Activated CD4-positive, alpha-beta memory T cell treated with anti-CD3 and anti-CD28 coated beads for 36 hours (primary cell): Measurements from ENCODE around the gene GRIK3. TPM values are rescaled to one million over a fixed set of nuclear protein-coding genes. Genes with fewer than 3 reads are reported as not detected.

Source experiments
- CTCF ChIA-PET: fragments of 350-600 bp; sonication (Branson Sonifier 250); formaldehyde crosslinking; loops from one replicate; lab custom pipeline; 2021; ENCODE audit warnings: antibody characterized with exemption, inconsistent platforms; lab: Charles Lee
- POLR2A ChIA-PET: fragments of 350-600 bp; sonication (Branson Sonifier 250); formaldehyde crosslinking; loops from one replicate; lab custom pipeline; 2021; ENCODE audit warnings: antibody characterized with exemption; lab: Charles Lee
- DNase-seq: peaks from one replicate; pipeline ENCODE4 v3.0.0-alpha.2; 2020
- H3K27ac Mint-ChIP-seq: one replicate; pipeline ENCODE4 v1.8.0; 2021; ENCODE audit warnings: mixed read lengths
- H3K27me3 Mint-ChIP-seq: one replicate; pipeline ENCODE4 v1.8.0; 2021; ENCODE audit warnings: mixed read lengths
- H3K36me3 Mint-ChIP-seq: one replicate; pipeline ENCODE4 v1.8.0; 2021; ENCODE audit warnings: mixed read lengths
- H3K4me1 Mint-ChIP-seq: one replicate; pipeline ENCODE4 v1.8.0; 2021; ENCODE audit warnings: low read depth, mixed read lengths
- H3K4me3 Mint-ChIP-seq: one replicate; pipeline ENCODE4 v1.8.0; 2021; ENCODE audit warnings: mild to moderate bottlenecking, mixed read lengths
- H3K9me3 Mint-ChIP-seq: one replicate; pipeline ENCODE4 v1.8.0; 2021; ENCODE audit warnings: mixed read lengths
- intact Hi-C: fragments of 100-400 bp; cut with micrococcal nuclease; formaldehyde crosslinking; loops from one replicate; pipeline ENCODE4 v1.15.1; 2023
- total RNA-seq, 2 experiments: library from RNA; stranded (reverse); gene quantifications; one replicate each; pipeline ENCODE4 v1.2.3, GENCODE V29; 2021

Gene GRIK3
- total RNA-seq, 2 experiments from 2014 or later, result not detected

- H3K27me3 Mint-ChIP-seq, result peaks cover 1% of the 10 kb centered on the region
- no peaks in the 10 kb centered on the region for H3K9me3 Mint-ChIP-seq
- H3K27ac Mint-ChIP-seq, result no peak overlapping the region
- CTCF ChIA-PET, result no interaction called here
- no peak for DNase-seq
- intact Hi-C loops, result no loop called here
- H3K4me3 Mint-ChIP-seq, result no peak overlapping the region
- POLR2A ChIA-PET, result no interaction called here
- no peaks in the 10 kb centered on the region for H3K36me3 Mint-ChIP-seq
- no peaks in the 10 kb centered on the region for H3K4me1 Mint-ChIP-seq
These were observed 230.3 kb downstream of the GRIK3 start for GRCh38 chr1:36803868-36804570.

DNA sequence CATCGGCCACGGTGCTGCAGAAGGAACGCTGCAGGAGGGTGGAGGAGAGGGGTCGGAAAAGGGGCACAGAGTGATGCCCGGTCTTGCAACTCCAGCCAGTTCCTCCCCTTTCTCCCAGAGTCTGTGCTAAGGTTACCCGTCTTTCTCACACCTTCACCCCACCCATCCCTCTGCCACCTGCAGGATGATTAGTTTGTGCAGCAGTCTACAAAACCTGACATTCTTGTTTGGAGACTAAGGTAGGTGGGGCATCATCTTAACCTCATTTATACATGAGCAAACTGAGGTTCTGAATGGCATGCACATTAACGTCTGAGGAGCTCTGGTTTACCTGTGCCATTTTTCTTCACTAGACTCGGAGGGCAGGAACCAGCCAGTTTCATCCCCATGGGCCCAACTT lies 232.3 kb downstream of the GRIK3 start:
- Mint-ChIP-seq H3K36me3 (no peaks in the 10 kb centered on the region), H3K27ac (no peak overlapping the region), H3K4me1 (no peaks in the 10 kb centered on the region), H3K9me3 (no peaks in the 10 kb centered on the region), H3K27me3 (peaks cover 1% of the 10 kb centered on the region), H3K4me3 (no peak overlapping the region)
- intact Hi-C loops, result no loop called here
- DNase-seq, result no peak
- POLR2A ChIA-PET, result no interaction called here
- CTCF ChIA-PET, result no interaction called here

- Mint-ChIP-seq H3K27ac (no peak overlapping the region), H3K4me3 (no peak overlapping the region), H3K9me3 (no peaks in the 10 kb centered on the region), H3K4me1 (no peaks in the 10 kb centered on the region), H3K36me3 (no peaks in the 10 kb centered on the region), H3K27me3 (no peaks in the 10 kb centered on the region)
- no peak for DNase-seq
- intact Hi-C loops, result no loop called here
- ChIA-PET CTCF (no interaction called here), POLR2A (no interaction called here)
These were observed 236.6 kb downstream of the GRIK3 start for GRCh38 chr1:36797761-36798160.

DNA sequence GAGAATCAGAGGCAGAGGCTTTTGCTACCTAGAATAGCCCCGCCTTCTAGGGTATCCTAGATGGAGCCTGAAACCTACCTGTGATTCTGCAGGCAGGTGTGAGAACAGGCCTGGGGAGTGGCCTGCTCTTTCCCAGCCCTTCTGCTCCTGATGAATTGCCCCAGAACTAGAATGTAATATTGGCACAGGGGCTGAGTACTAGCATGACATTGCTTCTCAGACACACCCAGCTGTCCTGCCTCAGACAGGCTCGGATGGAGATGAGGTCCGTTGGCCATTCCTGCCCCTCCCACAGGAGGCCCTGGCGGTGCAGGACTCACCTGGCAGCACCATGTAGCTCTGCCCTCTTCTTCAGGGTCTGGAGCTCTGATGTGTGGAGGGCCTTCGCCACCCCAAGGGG lies 237.6 kb downstream of the GRIK3 start:
- Mint-ChIP-seq H3K27ac (no peak overlapping the region), H3K36me3 (no peaks in the 10 kb centered on the region), H3K4me1 (no peaks in the 10 kb centered on the region), H3K9me3 (no peaks in the 10 kb centered on the region), H3K27me3 (no peaks in the 10 kb centered on the region), H3K4me3 (no peak overlapping the region)
- intact Hi-C loops, result no loop called here
- ChIA-PET CTCF (no interaction called here), POLR2A (no interaction called here)
- DNase-seq, result no peak

GRCh38 chr1:36796106-36796590 lies 238.2 kb downstream of the GRIK3 start:
- intact Hi-C loops, result no loop called here
- H3K9me3 Mint-ChIP-seq, result no peaks in the 10 kb centered on the region
- no peak for DNase-seq
- no peak overlapping the region for H3K4me3 Mint-ChIP-seq
- ChIA-PET POLR2A (no interaction called here), CTCF (no interaction called here)
- H3K27me3 Mint-ChIP-seq, result no peaks in the 10 kb centered on the region
- no peaks in the 10 kb centered on the region for H3K36me3 Mint-ChIP-seq
- no peaks in the 10 kb centered on the region for H3K4me1 Mint-ChIP-seq
- H3K27ac Mint-ChIP-seq, result no peak overlapping the region

DNA sequence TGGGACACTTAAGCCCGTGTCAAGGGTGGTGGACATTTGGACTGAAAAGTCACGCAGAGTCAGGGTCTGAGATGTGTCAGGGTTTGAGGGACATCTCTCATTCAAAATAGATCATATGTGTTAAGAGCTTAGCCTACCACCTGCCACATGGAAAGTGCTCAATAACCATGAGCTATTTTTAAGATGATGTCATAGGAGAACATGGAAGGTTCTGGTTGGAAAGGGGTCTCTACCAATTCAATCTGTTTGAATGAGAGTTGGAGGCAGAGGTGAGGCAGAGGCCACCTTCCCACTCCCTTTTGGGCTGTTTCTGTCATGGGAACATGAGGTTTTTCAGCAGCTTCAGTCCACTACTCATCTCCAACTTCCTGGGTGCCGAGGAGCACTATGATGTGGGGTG lies 239.9 kb downstream of the GRIK3 start:
- H3K36me3 Mint-ChIP-seq, result no peaks in the 10 kb centered on the region

GRCh38 chr1:36793452-36793851 lies 240.9 kb downstream of the GRIK3 start:
- no peak for DNase-seq
- POLR2A ChIA-PET, result no interaction called here
- Mint-ChIP-seq H3K27me3 (peaks cover 2% of the 10 kb centered on the region), H3K9me3 (no peaks in the 10 kb centered on the region), H3K36me3 (no peaks in the 10 kb centered on the region), H3K4me3 (no peak overlapping the region), H3K27ac (no peak overlapping the region), H3K4me1 (no peaks in the 10 kb centered on the region)
- intact Hi-C loops, result no loop called here
- CTCF ChIA-PET, result no interaction called here

More for the DNA sequence above, 239.9 kb downstream of the GRIK3 start:
- intact Hi-C loops, result no loop called here
- ChIA-PET POLR2A (no interaction called here), CTCF (interaction anchor here (0.7 kb wide), 1 partner anchor 530 kb away, joined by 3 read pairs; no protein-coding TSS in a partner anchor)
- no peak overlapping the region for H3K4me3 Mint-ChIP-seq
- no peaks in the 10 kb centered on the region for H3K4me1 Mint-ChIP-seq
- H3K27me3 Mint-ChIP-seq, result peaks cover 2% of the 10 kb centered on the region
- H3K27ac Mint-ChIP-seq, result no peak overlapping the region
- H3K9me3 Mint-ChIP-seq, result no peaks in the 10 kb centered on the region
- no peak for DNase-seq

DNA sequence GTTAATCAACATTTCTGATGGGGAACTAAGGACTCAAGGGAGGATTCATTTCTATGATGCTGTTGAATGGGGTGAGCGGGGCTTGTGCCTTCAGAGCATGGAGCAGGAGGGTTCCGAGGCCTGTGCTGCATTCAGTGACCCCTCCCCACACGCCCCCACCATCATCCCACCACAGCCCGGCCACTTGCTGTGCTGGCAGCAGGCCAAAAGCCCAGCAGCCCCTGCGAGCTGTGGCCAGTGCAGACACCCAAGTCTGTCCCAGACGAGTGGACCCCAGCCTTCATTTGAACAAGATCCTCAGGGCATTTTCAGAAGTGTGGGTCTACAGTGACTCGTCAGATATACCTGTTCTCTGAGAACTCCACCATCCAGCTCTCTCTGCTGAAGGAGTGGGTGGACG lies 242.0 kb downstream of the GRIK3 start:
- Mint-ChIP-seq H3K36me3 (no peaks in the 10 kb centered on the region), H3K27me3 (peaks cover 6% of the 10 kb centered on the region), H3K4me3 (no peak overlapping the region), H3K9me3 (no peaks in the 10 kb centered on the region), H3K4me1 (no peaks in the 10 kb centered on the region), H3K27ac (no peak overlapping the region)
- DNase-seq, result no peak
- POLR2A ChIA-PET, result no interaction called here
- intact Hi-C loops, result no loop called here
- CTCF ChIA-PET, result no interaction called here

GRCh38 chr1:36790191-36790590 lies 244.1 kb downstream of the GRIK3 start:
- intact Hi-C loops, result no loop called here
- Mint-ChIP-seq H3K27ac (no peak overlapping the region), H3K9me3 (no peaks in the 10 kb centered on the region), H3K36me3 (no peaks in the 10 kb centered on the region), H3K27me3 (peaks cover 11% of the 10 kb centered on the region), H3K4me3 (no peak overlapping the region), H3K4me1 (no peaks in the 10 kb centered on the region)
- CTCF ChIA-PET, result interaction anchor here (0.7 kb wide), 1 partner anchor 124 kb away, joined by 3 read pairs; no protein-coding TSS in a partner anchor
- DNase-seq, result no peak
- POLR2A ChIA-PET, result no interaction called here

DNA sequence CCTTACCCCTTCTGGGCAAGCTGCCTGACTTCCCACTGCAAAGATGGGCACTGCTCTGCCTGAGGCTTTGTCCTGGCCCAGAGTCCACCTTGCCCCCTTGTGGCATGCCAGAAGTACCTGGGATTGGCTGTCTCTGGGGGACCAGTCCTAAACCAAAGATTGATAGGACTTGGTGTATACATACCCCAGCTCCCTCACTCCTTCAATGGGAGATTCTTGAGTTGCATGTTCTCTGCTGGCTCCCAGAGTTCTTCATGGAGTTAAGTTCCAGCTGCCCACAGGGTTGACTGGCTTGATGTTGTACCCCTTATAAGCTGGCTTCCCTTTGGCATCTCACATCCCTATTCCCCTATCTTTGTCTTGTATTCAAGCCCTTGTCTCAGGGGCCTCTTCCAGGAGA lies 244.8 kb downstream of the GRIK3 start:
- Mint-ChIP-seq H3K9me3 (no peaks in the 10 kb centered on the region), H3K4me3 (no peak overlapping the region), H3K27ac (no peak overlapping the region), H3K36me3 (no peaks in the 10 kb centered on the region), H3K4me1 (no peaks in the 10 kb centered on the region), H3K27me3 (peaks cover 12% of the 10 kb centered on the region)
- ChIA-PET POLR2A (no interaction called here), CTCF (no interaction called here)
- intact Hi-C loops, result no loop called here
- DNase-seq, result no peak

DNA sequence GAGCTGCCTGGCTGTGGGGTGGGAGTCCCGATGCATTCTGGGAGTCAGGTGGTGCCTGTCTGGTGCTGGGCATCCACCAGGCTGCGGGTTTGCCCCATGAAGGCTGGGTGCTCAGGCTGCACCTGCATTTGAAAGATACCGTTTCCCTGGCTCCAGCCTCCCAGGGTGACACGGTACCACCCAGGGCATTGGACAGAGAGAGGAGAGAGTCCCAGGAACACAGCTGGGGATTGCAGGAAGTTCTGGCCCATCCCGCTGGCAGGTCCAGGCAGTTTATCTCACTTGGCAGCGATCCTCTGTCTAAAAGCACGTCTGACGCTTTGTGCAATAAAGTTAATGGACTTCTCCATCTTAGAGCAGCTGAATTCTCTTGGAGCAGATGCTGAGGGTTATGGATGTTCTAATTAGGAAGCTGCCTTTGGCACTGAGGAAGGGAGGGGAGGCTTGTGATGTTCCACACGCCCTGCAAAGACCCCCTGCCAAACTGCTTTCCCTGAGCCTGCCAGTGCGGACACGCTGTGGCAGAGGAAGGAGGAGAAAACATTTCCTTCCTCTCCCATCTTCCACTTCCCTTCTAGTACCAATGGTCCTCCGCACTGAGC lies 246.9 kb downstream of the GRIK3 start:
- Mint-ChIP-seq H3K27ac (no peak overlapping the region), H3K27me3 (peaks cover 22% of the 10 kb centered on the region), H3K36me3 (no peaks in the 10 kb centered on the region), H3K4me1 (no peaks in the 10 kb centered on the region), H3K9me3 (no peaks in the 10 kb centered on the region), H3K4me3 (no peak overlapping the region)
- CTCF ChIA-PET, result no interaction called here
- no peak for DNase-seq
- intact Hi-C loops, result no loop called here
- POLR2A ChIA-PET, result no interaction called here

DNA sequence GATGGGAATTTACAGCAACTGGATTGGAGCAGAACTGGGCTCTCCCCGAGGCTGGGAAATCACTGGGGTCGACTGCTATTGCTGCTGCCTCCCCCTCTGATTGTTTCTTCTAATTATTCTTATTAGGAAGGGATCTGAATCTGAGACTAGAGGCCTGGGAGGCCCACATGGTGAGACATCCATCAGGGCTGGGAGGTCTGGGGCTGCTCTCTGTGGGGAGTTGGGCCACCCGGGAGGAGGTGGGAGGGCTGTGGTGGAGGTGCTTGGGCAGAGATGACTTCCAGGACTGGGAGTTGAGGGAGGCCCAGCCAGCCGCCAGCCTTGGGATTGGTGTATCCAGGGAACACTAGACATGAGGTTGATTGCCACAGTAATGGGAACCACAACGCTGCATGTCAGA lies 247.9 kb downstream of the GRIK3 start:
- no peak overlapping the region for H3K27ac Mint-ChIP-seq
- peaks cover 23% of the 10 kb centered on the region for H3K27me3 Mint-ChIP-seq
- no peak overlapping the region for H3K4me3 Mint-ChIP-seq
- no peaks in the 10 kb centered on the region for H3K36me3 Mint-ChIP-seq
- no peak for DNase-seq
- intact Hi-C loops, result no loop called here
- no peaks in the 10 kb centered on the region for H3K4me1 Mint-ChIP-seq
- H3K9me3 Mint-ChIP-seq, result no peaks in the 10 kb centered on the region
- CTCF ChIA-PET, result no interaction called here
- POLR2A ChIA-PET, result no interaction called here
